Adrenal gland (tissue), 12 donors: ENCODE measurements around the gene ADAMTSL3. TPM values are rescaled to one million over a fixed set of nuclear protein-coding genes. Genes with fewer than 3 reads are reported as not detected.

Source experiments
- DNase-seq, 7 donors: peaks; one replicate each; pipeline ENCODE4 v3.0.0-alpha.2; 2019 to 2020
- H3K27ac ChIP-seq, 5 donors: fragments of 200-600 bp; sonication (generic) in 4 of 5; 1 replicate in 3 of 5; 2 replicates in 2 of 5; pipeline versions ENCODE4 v1.5.1 to v1.8.0; 2016 to 2020; ENCODE audit warnings: mild to moderate bottlenecking in 1 of 5
- H3K27me3 ChIP-seq: fragments of 200-600 bp; 2 replicates; pipeline ENCODE4 v1.8.0; 2021
- H3K36me3 ChIP-seq, 2 donors: fragments of 200-600 bp; replicated peaks in 1 of 2; 1 replicate in 1 of 2; 2 replicates in 1 of 2; pipeline versions ENCODE4 v1.5.1 to v1.8.0; 2018 to 2022
- H3K4me1 ChIP-seq, 2 donors: fragments of 200-600 bp; replicated peaks in 1 of 2; 1 replicate in 1 of 2; 2 replicates in 1 of 2; pipeline versions ENCODE4 v1.5.1 to v1.8.0; 2018 to 2021
- H3K4me3 ChIP-seq, 4 donors: fragments of 200-600 bp; sonication (generic) in 3 of 4; one replicate each; pipeline ENCODE4 v1.5.1; 2016 to 2018
- H3K9me3 ChIP-seq, 3 donors: fragments of 200-600 bp; sonication (generic) in 1 of 3; replicated peaks in 1 of 3; 1 replicate in 2 of 3; 2 replicates in 1 of 3; pipeline versions ENCODE4 v1.5.1 to v1.8.0; 2016 to 2021
- CTCF ChIP-seq, 6 experiments: fragments of 450-650 bp in 4 of 6; fragments of 200-600 bp in 2 of 6; sonication (generic) in 1 of 6; IDR thresholded peaks; 1 replicate in 5 of 6; 2 replicates in 1 of 6; pipeline versions ENCODE4 v1.5.1 to v1.8.0; 2016 to 2021; ENCODE audit warnings: antibody characterized with exemption in 6 of 6, mild to moderate bottlenecking in 2 of 6, moderate library complexity in 1 of 6
- POLR2A ChIP-seq, 2 donors: fragments of 450-650 bp; IDR thresholded peaks; one replicate each; pipeline ENCODE4 v1.6.1; 2017; ENCODE audit warnings: antibody characterized with exemption in 2 of 2, mild to moderate bottlenecking in 2 of 2, moderate library complexity in 1 of 2
- WGBS, 4 donors: extraction: QIAGEN DNeasy Blood & Tissue Kit in 2 of 4; methylation state at CpG; one replicate each; pipeline versions ENCODE4 v1.1.5 to v1.1.7; 2013 to 2017; 5-methylcytosine and 5-hydroxymethylcytosine counted together
- intact Hi-C, 2 donors: fragments of 100-400 bp; cut with DNase I; formaldehyde crosslinking; loops; one replicate each; pipeline versions ENCODE4 v1.14.1 to v1.15.0; 2022 to 2023
- polyA plus RNA-seq, 3 donors: library from polyadenylated mRNA; stranded (reverse); fragments of 200-250 nt in 2 of 3; fragments of 350-450 nt in 1 of 3; fragmentation: Illumina TruSeq in 1 of 3; extraction: RNeasy Lipid Tissue Mini Kit (QIAGEN cat#74804) in 1 of 3; gene quantifications; one replicate each; pipeline ENCODE4 v1.2.3, GENCODE V29; 2013 to 2014
- total RNA-seq, 9 donors: library from RNA; depleted of rRNA in 4 of 9; stranded (reverse); fragments of >200 nt in 4 of 9; fragments of 120-200 nt in 1 of 9; fragmentation: NEBNext Ultra II Directional in 1 of 9; extraction: Animal tissue kit (Norgen Biotek cat#: 25700) in 1 of 9; gene quantifications; one replicate each; pipeline versions ENCODE4 v1.1.0 to v1.2.4, GENCODE V29; 2013 to 2023
- donor health status: healthy with polysubstance abuse.
- donor health status: Bipolar disorder and iron deficiency.
- donor health status: DM: yes; HTN: yes; CAD: no.
- donor health status: DM: no; HTN: no; CAD: no.
- donor health status: DM: no; HTN: no; CAD: no.
- donor health status: DM: yes; HTN: yes; CAD: no.

ADAMTSL3 gene
- total and polyA plus RNA-seq, 12 donors = 0.98 to 19.7 (median 10.5) TPM

- intact Hi-C loops = no loop called here
- Histone ChIP-seq H3K27me3 (no peaks in the 10 kb centered on the region), H3K4me1 (no peaks in the 10 kb centered on the region), H3K4me3 (no peak overlapping the region), H3K9me3 (no peaks in the 10 kb centered on the region), H3K27ac (no peak overlapping the region), H3K36me3 (no peaks in the 10 kb centered on the region)
- TF ChIP-seq POLR2A (IDR thresholded peaks at IDR 0.05) (no peak), CTCF (IDR thresholded peaks at IDR 0.05) (no peak)
- WGBS, 4 donors = 77 to 82% (median 79%) methylated on average over 7 of the region's 7 CpGs
- DNase-seq = no peak
Measured at GRCh38 chr15:83873966-83874365, 220.0 kb downstream of the ADAMTSL3 start.

GRCh38 chr15:83880529-83880928 lies 226.6 kb downstream of the ADAMTSL3 start:
- WGBS, 4 donors = 71 to 79% (median 75%) methylated on average over 2 of the region's 2 CpGs
- Histone ChIP-seq H3K27me3 (no peaks in the 10 kb centered on the region), H3K27ac (no peak overlapping the region), H3K4me1 (no peaks in the 10 kb centered on the region), H3K36me3 (no peaks in the 10 kb centered on the region), H3K9me3 (no peaks in the 10 kb centered on the region), H3K4me3 (no peak overlapping the region)
- intact Hi-C loops = no loop called here
- DNase-seq = no peak
- TF ChIP-seq CTCF (IDR thresholded peaks at IDR 0.05) (no peak), POLR2A (IDR thresholded peaks at IDR 0.05) (no peak)

GRCh38 chr15:83881156-83881555 lies 227.2 kb downstream of the ADAMTSL3 start:
- H3K36me3 ChIP-seq = no peaks in the 10 kb centered on the region
- 80 to 93% (median 82%) methylated on average over 3 of the region's 3 CpGs for WGBS, 4 donors
- intact Hi-C loops = no loop called here
- H3K4me3 ChIP-seq = no peak overlapping the region
- H3K9me3 ChIP-seq = no peaks in the 10 kb centered on the region
- H3K27ac ChIP-seq = no peak overlapping the region
- no peaks in the 10 kb centered on the region for H3K27me3 ChIP-seq
- no peak for DNase-seq
- no peaks in the 10 kb centered on the region for H3K4me1 ChIP-seq
- TF ChIP-seq CTCF (IDR thresholded peaks at IDR 0.05) = no peak
- TF ChIP-seq POLR2A (IDR thresholded peaks at IDR 0.05) = no peak

GRCh38 chr15:83886321-83886720 lies 232.4 kb downstream of the ADAMTSL3 start:
- WGBS, 4 donors = 51 to 83% (median 70%) methylated on average over 2 of the region's 2 CpGs
- TF ChIP-seq CTCF (IDR thresholded peaks at IDR 0.05) = no peak
- TF ChIP-seq POLR2A (IDR thresholded peaks at IDR 0.05) = no peak
- DNase-seq = no peak
- intact Hi-C loops = no loop called here
- Histone ChIP-seq H3K27me3 (no peaks in the 10 kb centered on the region), H3K27ac (no peak overlapping the region), H3K36me3 (no peaks in the 10 kb centered on the region), H3K4me1 (no peaks in the 10 kb centered on the region), H3K4me3 (no peak overlapping the region), H3K9me3 (no peaks in the 10 kb centered on the region)
